Kidney (tissue), 14 donors: ENCODE measurements around the gene ARPC3. TPM values are rescaled to one million over a fixed set of nuclear protein-coding genes. Genes with fewer than 3 reads are reported as not detected.
"Not testable (repeated sequence)": the region's sequence is repeated elsewhere in the genome, so short reads cannot be mapped to it uniquely, and the experiment has no call there.

Source experiments
- DNase-seq, 5 donors: peaks; one replicate each; pipeline ENCODE4 v3.0.0-alpha.2; 2013 to 2020
- FAIRE-seq: peaks from 2 replicates; lab custom pipeline; 2012; peaks lifted over from hg19 to GRCh38; lab: Jason Lieb, UNC
- H3K27ac ChIP-seq, 2 donors: one replicate each; pipeline ENCODE4 v1.7.0; 2013; ENCODE audit warnings: low read depth in 2 of 2, low read length in 2 of 2, inconsistent platforms in 1 of 2
- H3K27me3 ChIP-seq: one replicate; pipeline ENCODE4 v1.7.1; 2013; ENCODE audit warnings: low read length, inconsistent platforms; ENCODE audit not compliant: control insufficient read depth, insufficient read depth
- H3K36me3 ChIP-seq, 3 donors: one replicate each; pipeline versions ENCODE4 v1.7.0 to v1.7.1; 2013; ENCODE audit warnings: low read length in 3 of 3, control low read depth in 1 of 3, inconsistent platforms in 1 of 3; ENCODE audit not compliant: insufficient read depth in 3 of 3, control insufficient read depth in 2 of 3
- H3K4me1 ChIP-seq, 3 donors: one replicate each; pipeline versions ENCODE4 v1.7.0 to v1.7.1; 2013; ENCODE audit warnings: low read length in 3 of 3, inconsistent platforms in 1 of 3, low read depth in 1 of 3; ENCODE audit not compliant: control insufficient read depth in 2 of 3, insufficient read depth in 2 of 3
- H3K4me3 ChIP-seq, 3 donors: one replicate each; pipeline versions ENCODE4 v1.7.0 to v1.8.1; 2013; ENCODE audit warnings: low read length in 3 of 3, control low read depth in 1 of 3, inconsistent platforms in 1 of 3
- H3K9ac ChIP-seq, 3 donors: one replicate each; pipeline versions ENCODE4 v1.7.0 to v1.7.1; 2013; ENCODE audit warnings: low read length in 3 of 3, control low read depth in 1 of 3, inconsistent platforms in 1 of 3
- H3K9me3 ChIP-seq, 3 donors: one replicate each; pipeline versions ENCODE4 v1.7.0 to v1.7.1; 2013; ENCODE audit warnings: low read length in 3 of 3, control low read depth in 1 of 3, inconsistent platforms in 1 of 3; ENCODE audit not compliant: control insufficient read depth in 2 of 3, insufficient read depth in 1 of 3
- intact Hi-C: fragments of 100-400 bp; cut with DNase I; formaldehyde crosslinking; loops from one replicate; pipeline ENCODE4 v1.11.1; 2022
- polyA plus RNA-seq: library from polyadenylated mRNA; stranded (reverse); fragments of 350-450 nt; fragmentation: Illumina TruSeq; extraction: RNeasy Lipid Tissue Mini Kit (QIAGEN cat#74804); gene quantifications from one replicate; pipeline ENCODE4 v1.2.3, GENCODE V29; 2014; ENCODE audit warnings: low read depth, low replicate concordance; ENCODE audit not compliant: insufficient read depth
- total RNA-seq: library from RNA; stranded (reverse); fragmentation: NEBNext Ultra II Directional; extraction: Animal tissue kit (Norgen Biotek cat#: 25700); gene quantifications from one replicate; pipeline ENCODE4 v1.2.1, GENCODE V29; 2021
- TF ChIP-seq, protein P1 (sequence below): IDR thresholded peaks from 3 replicates; pipeline ENCODE4 v1.5.1; 2012; ENCODE audit warnings: mild to moderate bottlenecking, moderate library complexity, borderline replicate concordance; ENCODE audit not compliant: insufficient read depth; ENCODE audit errors: extremely low read depth
- donor health status: control.
- donor health status: control.
- donor health status: control.
- donor health status: control.
- donor health status: control.
- donor health status: DM: yes; HTN: yes; CAD: no.
- donor health status: Normal renal cell carcinoma (clear cell type).

The ARPC3 gene
- total and polyA plus RNA-seq, 2 donors from 2014 or later: 204 to 325 TPM

GRCh38 chr12:110424237-110424636 lies 25.9 kb downstream of the ARPC3 start:
- TF ChIP-seq, protein P1, sequence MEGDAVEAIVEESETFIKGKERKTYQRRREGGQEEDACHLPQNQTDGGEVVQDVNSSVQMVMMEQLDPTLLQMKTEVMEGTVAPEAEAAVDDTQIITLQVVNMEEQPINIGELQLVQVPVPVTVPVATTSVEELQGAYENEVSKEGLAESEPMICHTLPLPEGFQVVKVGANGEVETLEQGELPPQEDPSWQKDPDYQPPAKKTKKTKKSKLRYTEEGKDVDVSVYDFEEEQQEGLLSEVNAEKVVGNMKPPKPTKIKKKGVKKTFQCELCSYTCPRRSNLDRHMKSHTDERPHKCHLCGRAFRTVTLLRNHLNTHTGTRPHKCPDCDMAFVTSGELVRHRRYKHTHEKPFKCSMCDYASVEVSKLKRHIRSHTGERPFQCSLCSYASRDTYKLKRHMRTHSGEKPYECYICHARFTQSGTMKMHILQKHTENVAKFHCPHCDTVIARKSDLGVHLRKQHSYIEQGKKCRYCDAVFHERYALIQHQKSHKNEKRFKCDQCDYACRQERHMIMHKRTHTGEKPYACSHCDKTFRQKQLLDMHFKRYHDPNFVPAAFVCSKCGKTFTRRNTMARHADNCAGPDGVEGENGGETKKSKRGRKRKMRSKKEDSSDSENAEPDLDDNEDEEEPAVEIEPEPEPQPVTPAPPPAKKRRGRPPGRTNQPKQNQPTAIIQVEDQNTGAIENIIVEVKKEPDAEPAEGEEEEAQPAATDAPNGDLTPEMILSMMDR: no peak
- intact Hi-C loops: loop anchor here (10.0 kb wide), 1 partner anchor 329 kb away; no protein-coding TSS in a partner anchor
- H3K9me3 ChIP-seq: no peaks in the 10 kb centered on the region
- FAIRE-seq (no peak), DNase-seq (no peak)
- H3K27me3 ChIP-seq: no peaks in the 10 kb centered on the region
- no peaks in the 10 kb centered on the region for H3K36me3 ChIP-seq
- no peak overlapping the region for H3K27ac ChIP-seq
- H3K4me1 ChIP-seq: no peaks in the 10 kb centered on the region
- no peak overlapping the region for H3K9ac ChIP-seq
- no peak overlapping the region for H3K4me3 ChIP-seq

DNA sequence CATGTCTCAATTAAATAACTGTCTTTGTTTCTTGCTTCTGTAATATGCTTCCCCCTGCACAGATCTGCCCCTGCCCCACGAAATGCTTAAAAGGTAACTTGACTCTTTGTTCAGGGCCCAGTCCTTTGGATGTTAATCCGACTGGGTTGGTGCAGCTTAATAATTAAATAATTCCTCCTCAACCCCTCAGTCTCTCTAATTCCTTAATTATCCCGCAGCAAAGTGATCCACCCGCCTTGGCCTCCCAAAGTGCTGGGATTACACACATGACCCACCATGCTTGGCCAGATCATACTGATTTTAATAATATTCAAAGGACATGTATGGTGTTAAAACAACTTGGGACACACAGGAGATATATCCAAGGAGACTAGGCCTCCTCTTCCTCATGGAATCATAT lies 28.4 kb downstream of the ARPC3 start:
- Histone ChIP-seq H3K9me3 (no peaks in the 10 kb centered on the region), H3K27ac (no peak overlapping the region), H3K9ac (no peak overlapping the region), H3K27me3 (no peaks in the 10 kb centered on the region), H3K4me3 (no peak overlapping the region), H3K4me1 (no peaks in the 10 kb centered on the region), H3K36me3 (no peaks in the 10 kb centered on the region)
- intact Hi-C loops: loop anchor here (10.0 kb wide), 1 partner anchor 327 kb away; no protein-coding TSS in a partner anchor
- FAIRE-seq: no peak
- no peak for DNase-seq
- TF ChIP-seq, protein P1: no peak

GRCh38 chr12:110421159-110421661 lies 28.9 kb downstream of the ARPC3 start:
- no peak overlapping the region for H3K9ac ChIP-seq
- no peak for FAIRE-seq
- DNase-seq: no peak
- H3K27me3 ChIP-seq: no peaks in the 10 kb centered on the region
- H3K36me3 ChIP-seq: no peaks in the 10 kb centered on the region
- TF ChIP-seq, protein P1: no peak
- no peak overlapping the region for H3K27ac ChIP-seq
- intact Hi-C loops: loop anchor here (10.0 kb wide), 1 partner anchor 326 kb away; no protein-coding TSS in a partner anchor
- H3K4me3 ChIP-seq: no peak overlapping the region
- H3K9me3 ChIP-seq: no peaks in the 10 kb centered on the region
- no peaks in the 10 kb centered on the region for H3K4me1 ChIP-seq

DNA sequence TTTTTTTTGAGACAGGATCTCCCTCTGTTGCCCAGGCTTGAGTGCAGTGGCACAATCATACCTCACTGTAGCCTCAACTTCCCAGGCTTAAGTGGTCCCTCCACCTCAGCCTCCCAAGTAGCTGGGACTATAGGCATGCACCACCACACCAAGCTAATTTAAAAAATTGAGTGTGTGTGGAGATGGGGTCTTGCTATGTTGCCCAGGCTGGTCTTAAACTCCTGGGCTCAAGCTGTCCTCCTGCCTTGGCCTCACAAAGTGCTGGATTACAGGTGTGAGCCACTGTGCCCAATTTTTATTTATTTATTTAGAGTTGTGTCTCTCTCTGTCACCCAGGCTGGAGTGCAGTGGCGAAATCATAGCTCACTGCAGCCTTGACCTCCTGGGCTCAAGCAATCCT lies 29.5 kb downstream of the ARPC3 start:
- H3K27ac ChIP-seq, H3K36me3 ChIP-seq, H3K27me3 ChIP-seq, H3K4me3 ChIP-seq, FAIRE-seq, H3K9ac ChIP-seq, DNase-seq, H3K4me1 ChIP-seq, H3K9me3 ChIP-seq: not testable (repeated sequence)
- intact Hi-C loops: loop anchor here (10.0 kb wide), 1 partner anchor 326 kb away; no protein-coding TSS in a partner anchor

- H3K9ac ChIP-seq, H3K9me3 ChIP-seq, H3K4me3 ChIP-seq, intact Hi-C loops, H3K27ac ChIP-seq, DNase-seq, H3K36me3 ChIP-seq, H3K4me1 ChIP-seq, H3K27me3 ChIP-seq, FAIRE-seq: not testable (repeated sequence)
Measured at GRCh38 chr12:110417113-110417512, 33.0 kb downstream of the ARPC3 start.

- DNase-seq, H3K4me1 ChIP-seq, FAIRE-seq: not testable (repeated sequence)
Measured at GRCh38 chr12:110410086-110410485, 40.1 kb downstream of the ARPC3 start.

More at GRCh38 chr12:110410086-110410485, 40.1 kb downstream of the ARPC3 start:
- H3K27ac ChIP-seq, H3K27me3 ChIP-seq, H3K4me3 ChIP-seq, intact Hi-C loops, H3K9ac ChIP-seq, H3K9me3 ChIP-seq, H3K36me3 ChIP-seq: not testable (repeated sequence)
